Measurements from ENCODE around the gene ABCD3.

GRCh38 chr1:94456736-94457135, 38.5 kb downstream of the ABCD3 start:
- no peak for TF ChIP-seq NR2F6 (IDR thresholded peaks at IDR 0.05)
- TF ChIP-seq NR2F6 (CRISPR knock-in tag; IDR thresholded peaks at IDR 0.05) = no peak
- no peak for TF ChIP-seq EZH2 (conservative IDR thresholded peaks at IDR 0.05; ENCODE audit: low read depth, low read length)
- TF ChIP-seq, protein P1, sequence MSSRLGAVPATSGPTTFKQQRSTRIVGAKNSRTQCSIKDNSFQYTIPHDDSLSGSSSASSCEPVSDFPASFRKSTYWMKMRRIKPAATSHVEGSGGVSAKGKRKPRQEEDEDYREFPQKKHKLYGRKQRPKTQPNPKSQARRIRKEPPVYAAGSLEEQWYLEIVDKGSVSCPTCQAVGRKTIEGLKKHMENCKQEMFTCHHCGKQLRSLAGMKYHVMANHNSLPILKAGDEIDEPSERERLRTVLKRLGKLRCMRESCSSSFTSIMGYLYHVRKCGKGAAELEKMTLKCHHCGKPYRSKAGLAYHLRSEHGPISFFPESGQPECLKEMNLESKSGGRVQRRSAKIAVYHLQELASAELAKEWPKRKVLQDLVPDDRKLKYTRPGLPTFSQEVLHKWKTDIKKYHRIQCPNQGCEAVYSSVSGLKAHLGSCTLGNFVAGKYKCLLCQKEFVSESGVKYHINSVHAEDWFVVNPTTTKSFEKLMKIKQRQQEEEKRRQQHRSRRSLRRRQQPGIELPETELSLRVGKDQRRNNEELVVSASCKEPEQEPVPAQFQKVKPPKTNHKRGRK (CRISPR knock-in tag; IDR thresholded peaks at IDR 0.05) = no peak
- TF ChIP-seq NKX3-1 (CRISPR knock-in tag; IDR thresholded peaks at IDR 0.05) = no peak
- no peak for TF ChIP-seq BCLAF1 (IDR thresholded peaks at IDR 0.05)
- no peak for TF ChIP-seq HOMEZ (CRISPR knock-in tag; IDR thresholded peaks at IDR 0.05; ENCODE audit: low read depth)
- TF ChIP-seq POLR2G (IDR thresholded peaks at IDR 0.05; ENCODE audit: low read depth, low read length) = no peak
- no peak for TF ChIP-seq RNF219 (CRISPR knock-in tag; IDR thresholded peaks at IDR 0.05)
- TF ChIP-seq NR3C1 (CRISPR knock-in tag; IDR thresholded peaks at IDR 0.05) = no peak
- no peak for TF ChIP-seq ZBTB40 (IDR thresholded peaks at IDR 0.05)
- TF ChIP-seq ZBTB40 (CRISPR knock-in tag; IDR thresholded peaks at IDR 0.05) = no peak
- TF ChIP-seq TARDBP (CRISPR knock-in tag; IDR thresholded peaks at IDR 0.05) = no peak
- TF ChIP-seq ZNF609 (CRISPR knock-in tag; IDR thresholded peaks at IDR 0.05; ENCODE audit: borderline replicate concordance) = no peak

All from HepG2 (cell line).